ENCODE measurements around the gene ALKBH7.

The ALKBH7 gene

GRCh38 chr19:6373096-6373812 lies 660 bp downstream of the ALKBH7 start:
- peak; percentile 99 for DNase-seq (ENCODE audit: low read depth)

- DNase-seq (ENCODE audit: low read depth): no peak
Observed at GRCh38 chr19:6373813-6374108, 1.2 kb downstream of the ALKBH7 start.

GRCh38 chr19:6374161-6374709 lies 1.6 kb downstream of the ALKBH7 start:
- no peak for DNase-seq (ENCODE audit: low read depth)

- no peak for DNase-seq (ENCODE audit: low read depth)
Observed at GRCh38 chr19:6374711-6375410, 2.3 kb downstream of the ALKBH7 start.

GRCh38 chr19:6375411-6376010 lies 2.9 kb downstream of the ALKBH7 start, which contains the start of gene PSPN:
TSS of gene PSPN (minus strand) at chr19:6375933. CDS start at chr19:6375849, 84 bp downstream.
- no peak for DNase-seq (ENCODE audit: low read depth)

GRCh38 chr19:6376512-6377190 lies 4.1 kb downstream of the ALKBH7 start:
- no peak for DNase-seq (ENCODE audit: low read depth)

- no peak for DNase-seq (ENCODE audit: low read depth)
Observed at GRCh38 chr19:6378041-6378440, 5.4 kb downstream of the ALKBH7 start.

GRCh38 chr19:6378486-6378885 lies 5.9 kb downstream of the ALKBH7 start:
- no peak for DNase-seq (ENCODE audit: low read depth)

GRCh38 chr19:6379744-6380143 lies 7.2 kb downstream of the ALKBH7 start:
- DNase-seq (ENCODE audit: low read depth): no peak

GRCh38 chr19:6381030-6381750 lies 8.6 kb downstream of the ALKBH7 start:
- no peak for DNase-seq (ENCODE audit: low read depth)

GRCh38 chr19:6383188-6383587 lies 10.6 kb downstream of the ALKBH7 start:
- no peak for DNase-seq (ENCODE audit: low read depth)

GRCh38 chr19:6384381-6384780 lies 11.8 kb downstream of the ALKBH7 start:
- DNase-seq (ENCODE audit: low read depth): no peak

GRCh38 chr19:6387372-6387771 lies 14.8 kb downstream of the ALKBH7 start:
- DNase-seq (ENCODE audit: low read depth): no peak

- DNase-seq (ENCODE audit: low read depth): no peak
Observed at GRCh38 chr19:6392221-6393073, 19.9 kb downstream of the ALKBH7 start.

- DNase-seq (ENCODE audit: low read depth): peak; percentile 91
Observed at GRCh38 chr19:6393074-6393982, 20.7 kb downstream of the ALKBH7 start, which contains the start of gene GTF2F1. TSS of gene GTF2F1 (minus strand) at chr19:6393164. CDS start at chr19:6392995, 169 bp downstream.

GRCh38 chr19:6393983-6394412 lies 21.4 kb downstream of the ALKBH7 start:
- DNase-seq (ENCODE audit: low read depth): peak; percentile 73

GRCh38 chr19:6394831-6395230 lies 22.2 kb downstream of the ALKBH7 start:
- no peak for DNase-seq (ENCODE audit: low read depth)

GRCh38 chr19:6396305-6396704 lies 23.7 kb downstream of the ALKBH7 start:
- DNase-seq (ENCODE audit: low read depth): no peak

Data from activated T-cell treated with anti-CD3 and anti-CD28 coated beads for 24 hours (primary cell).